Rectal smooth muscle tissue (tissue), 1 donor: Measurements from ENCODE around the gene KLHL5.

ENCODE experiments used
- H3K27ac ChIP-seq: one replicate; pipeline ENCODE4 v1.7.0; 2013; ENCODE audit warnings: low read depth, low read length, inconsistent platforms
- H3K27me3 ChIP-seq: one replicate; pipeline ENCODE4 v1.7.0; 2013; ENCODE audit warnings: low read length; ENCODE audit not compliant: control insufficient read depth, insufficient read depth
- H3K36me3 ChIP-seq: one replicate; pipeline ENCODE4 v1.7.0; 2013; ENCODE audit warnings: low read length; ENCODE audit not compliant: control insufficient read depth, insufficient read depth
- H3K4me1 ChIP-seq: one replicate; pipeline ENCODE4 v1.7.0; 2013; ENCODE audit warnings: low read length; ENCODE audit not compliant: control insufficient read depth, insufficient read depth
- H3K4me3 ChIP-seq: one replicate; pipeline ENCODE4 v1.7.0; 2013; ENCODE audit warnings: low read length
- H3K9ac ChIP-seq: one replicate; pipeline ENCODE4 v1.7.0; 2013; ENCODE audit warnings: low read length

Gene KLHL5

GRCh38 chr4:39045827-39046221 is 16.2 kb upstream of the KLHL5 start:
- H3K27me3 ChIP-seq = no peaks in the 10 kb centered on the region
- peak overlapping the region; percentile 50 for H3K4me3 ChIP-seq
- no peak overlapping the region for H3K9ac ChIP-seq
- peaks cover 12% of the 10 kb centered on the region for H3K4me1 ChIP-seq
- peak overlapping the region; percentile 94 for H3K27ac ChIP-seq
- H3K36me3 ChIP-seq = no peaks in the 10 kb centered on the region

- no peak overlapping the region for H3K9ac ChIP-seq
- H3K27me3 ChIP-seq = no peaks in the 10 kb centered on the region
- no peaks in the 10 kb centered on the region for H3K36me3 ChIP-seq
- peak overlapping the region; percentile 94 for H3K27ac ChIP-seq
- H3K4me3 ChIP-seq = peak overlapping the region; percentile 37
- H3K4me1 ChIP-seq = peaks cover 12% of the 10 kb centered on the region
Observed at GRCh38 chr4:39046249-39046648, 15.8 kb upstream of the KLHL5 start.

GRCh38 chr4:39047681-39048080 is 14.4 kb upstream of the KLHL5 start:
- Histone ChIP-seq H3K4me1 (peaks cover 12% of the 10 kb centered on the region), H3K27me3 (no peaks in the 10 kb centered on the region), H3K4me3 (no peak overlapping the region), H3K9ac (no peak overlapping the region), H3K27ac (no peak overlapping the region), H3K36me3 (no peaks in the 10 kb centered on the region)

- Histone ChIP-seq H3K27me3 (no peaks in the 10 kb centered on the region), H3K36me3 (no peaks in the 10 kb centered on the region), H3K4me3 (no peak overlapping the region), H3K27ac (no peak overlapping the region), H3K4me1 (peaks cover 10% of the 10 kb centered on the region), H3K9ac (no peak overlapping the region)
Observed at GRCh38 chr4:39048311-39048710, 13.7 kb upstream of the KLHL5 start.

GRCh38 chr4:39050590-39050989 is 11.4 kb upstream of the KLHL5 start:
- Histone ChIP-seq H3K27me3 (no peaks in the 10 kb centered on the region), H3K4me1 (peaks cover 7% of the 10 kb centered on the region), H3K27ac (no peak overlapping the region), H3K4me3 (no peak overlapping the region), H3K9ac (no peak overlapping the region), H3K36me3 (no peaks in the 10 kb centered on the region)

GRCh38 chr4:39051492-39051891 is 10.5 kb upstream of the KLHL5 start:
- Histone ChIP-seq H3K4me1 (peaks cover 7% of the 10 kb centered on the region), H3K9ac (no peak overlapping the region), H3K27me3 (no peaks in the 10 kb centered on the region), H3K4me3 (no peak overlapping the region), H3K36me3 (no peaks in the 10 kb centered on the region), H3K27ac (no peak overlapping the region)

GRCh38 chr4:39053983-39054382 is 8.0 kb upstream of the KLHL5 start:
- Histone ChIP-seq H3K4me3 (no peak overlapping the region), H3K27ac (no peak overlapping the region)

GRCh38 chr4:39054497-39054896 is 7.5 kb upstream of the KLHL5 start:
- Histone ChIP-seq H3K27ac (no peak overlapping the region), H3K4me1 (peaks cover 4% of the 10 kb centered on the region), H3K9ac (no peak overlapping the region), H3K4me3 (no peak overlapping the region), H3K36me3 (no peaks in the 10 kb centered on the region), H3K27me3 (no peaks in the 10 kb centered on the region)

More at GRCh38 chr4:39053983-39054382, 8.0 kb upstream of the KLHL5 start:
- Histone ChIP-seq H3K27me3 (no peaks in the 10 kb centered on the region), H3K9ac (no peak overlapping the region), H3K4me1 (peaks cover 4% of the 10 kb centered on the region), H3K36me3 (no peaks in the 10 kb centered on the region)

- no peaks in the 10 kb centered on the region for H3K36me3 ChIP-seq
- peaks cover 4% of the 10 kb centered on the region for H3K4me1 ChIP-seq
- no peak overlapping the region for H3K9ac ChIP-seq
- no peaks in the 10 kb centered on the region for H3K27me3 ChIP-seq
- no peak overlapping the region for H3K27ac ChIP-seq
- H3K4me3 ChIP-seq = no peak overlapping the region
Observed at GRCh38 chr4:39056023-39056422, 6.0 kb upstream of the KLHL5 start.

GRCh38 chr4:39061457-39061856 is 575 bp upstream of the KLHL5 start:
- Histone ChIP-seq H3K27ac (no peak overlapping the region), H3K9ac (no peak overlapping the region), H3K4me1 (peaks cover 7% of the 10 kb centered on the region), H3K27me3 (no peaks in the 10 kb centered on the region), H3K36me3 (no peaks in the 10 kb centered on the region), H3K4me3 (no peak overlapping the region)

- peaks cover 11% of the 10 kb centered on the region for H3K4me1 ChIP-seq
- no peaks in the 10 kb centered on the region for H3K36me3 ChIP-seq
- no peak overlapping the region for H3K27ac ChIP-seq
- no peak overlapping the region for H3K9ac ChIP-seq
- no peaks in the 10 kb centered on the region for H3K27me3 ChIP-seq
- H3K4me3 ChIP-seq = no peak overlapping the region
Observed at GRCh38 chr4:39062770-39063097, 702 bp downstream of the KLHL5 start.

- Histone ChIP-seq H3K9ac (no peak overlapping the region), H3K27ac (no peak overlapping the region)
Observed at GRCh38 chr4:39063430-39063829, 1.4 kb downstream of the KLHL5 start.

GRCh38 chr4:39066371-39066770 is 4.3 kb downstream of the KLHL5 start:
- Histone ChIP-seq H3K27me3 (no peaks in the 10 kb centered on the region), H3K36me3 (no peaks in the 10 kb centered on the region), H3K4me3 (no peak overlapping the region), H3K9ac (no peak overlapping the region), H3K4me1 (peaks cover 11% of the 10 kb centered on the region), H3K27ac (no peak overlapping the region)

More at GRCh38 chr4:39063430-39063829, 1.4 kb downstream of the KLHL5 start:
- H3K27me3 ChIP-seq = no peaks in the 10 kb centered on the region
- H3K36me3 ChIP-seq = no peaks in the 10 kb centered on the region
- peaks cover 11% of the 10 kb centered on the region for H3K4me1 ChIP-seq
- no peak overlapping the region for H3K4me3 ChIP-seq
